Transverse colon (tissue), 4 donors: ENCODE results near the gene HIF1A. TPM values are rescaled to one million over a fixed set of nuclear protein-coding genes. Genes with fewer than 3 reads are reported as not detected.

Source experiments
- DNase-seq: peaks from one replicate; pipeline ENCODE4 v3.0.0-alpha.2; 2019
- H3K27ac ChIP-seq, 4 donors: fragments of 200-600 bp; sonication (generic); 2 replicates each; pipeline ENCODE4 v1.5.1; 2016 to 2018; ENCODE audit warnings: inconsistent platforms in 4 of 4
- H3K27me3 ChIP-seq: fragments of 200-600 bp; sonication (generic); 2 replicates; pipeline ENCODE4 v1.5.1; 2017; ENCODE audit warnings: inconsistent platforms
- H3K36me3 ChIP-seq, 4 donors: fragments of 200-600 bp; sonication (generic); 2 replicates each; pipeline ENCODE4 v1.5.1; 2017 to 2019; ENCODE audit warnings: inconsistent platforms in 4 of 4
- H3K4me1 ChIP-seq, 4 donors: fragments of 200-600 bp; sonication (generic); 2 replicates each; pipeline ENCODE4 v1.5.1; 2017 to 2020; ENCODE audit warnings: inconsistent platforms in 4 of 4
- H3K4me3 ChIP-seq, 4 donors: fragments of 200-600 bp; sonication (generic); 1 replicate in 1 of 4; 2 replicates in 3 of 4; pipeline versions ENCODE4 v1.5.1 to v1.6.1; 2017 to 2019; ENCODE audit warnings: inconsistent platforms in 4 of 4
- H3K9me3 ChIP-seq, 2 donors: fragments of 200-600 bp; sonication (generic); 2 replicates each; pipeline ENCODE4 v1.5.1; 2017 to 2019; ENCODE audit warnings: inconsistent platforms in 2 of 2
- CTCF ChIP-seq, 5 experiments: fragments of 200-600 bp in 3 of 5; fragments of 450-650 bp in 2 of 5; sonication (generic) in 3 of 5; IDR thresholded peaks; 1 replicate in 2 of 5; 2 replicates in 3 of 5; pipeline ENCODE4 v1.5.1; 2016 to 2017; ENCODE audit warnings: antibody characterized with exemption in 5 of 5, inconsistent platforms in 3 of 5, mild to moderate bottlenecking in 2 of 5, moderate library complexity in 1 of 5
- EP300 ChIP-seq: sonication (generic); formaldehyde crosslinking; IDR thresholded peaks from one replicate; pipeline ENCODE4 v1.6.1; 2017; ENCODE audit warnings: antibody characterized with exemption, low read depth
- POLR2A ChIP-seq: fragments of 450-650 bp; IDR thresholded peaks from one replicate; pipeline ENCODE4 v1.6.1; 2016; ENCODE audit warnings: antibody characterized with exemption, mild to moderate bottlenecking, moderate library complexity
- POLR2AphosphoS5 ChIP-seq, 3 donors: sonication (generic); formaldehyde crosslinking; IDR thresholded peaks; one replicate each; pipeline ENCODE4 v1.6.1; 2016; ENCODE audit warnings: antibody characterized with exemption in 3 of 3
- WGBS, 2 donors: methylation state at CpG; one replicate each; pipeline ENCODE4 v1.1.5; 2018; ENCODE audit warnings: low coverage in 1 of 2; 5-methylcytosine and 5-hydroxymethylcytosine counted together
- in situ Hi-C, 4 donors: fragments of 200-750 bp; cut with MboI; loops; one replicate each; pipeline versions ENCODE4 v1.15.0 to v1.15.1; 2017; ENCODE audit warnings: low sequenced_read_pairs in 3 of 4, low pct_ligation_motif_present in 1 of 4, low pct_unique_long_range_greater_than_20kb in 1 of 4
- intact Hi-C: fragments of 100-400 bp; cut with DNase I; formaldehyde crosslinking; loops from one replicate; pipeline ENCODE4 v1.15.1; 2023; ENCODE audit warnings: low total_unique reads
- total RNA-seq, 4 donors: library from RNA; depleted of rRNA; stranded (reverse); fragments of >200 nt; gene quantifications; one replicate each; pipeline ENCODE4 v1.1.0, GENCODE V29; 2016

Gene HIF1A
- total RNA-seq, 4 donors from 2014 or later: 27.9 to 103 (median 76.1) TPM

DNA sequence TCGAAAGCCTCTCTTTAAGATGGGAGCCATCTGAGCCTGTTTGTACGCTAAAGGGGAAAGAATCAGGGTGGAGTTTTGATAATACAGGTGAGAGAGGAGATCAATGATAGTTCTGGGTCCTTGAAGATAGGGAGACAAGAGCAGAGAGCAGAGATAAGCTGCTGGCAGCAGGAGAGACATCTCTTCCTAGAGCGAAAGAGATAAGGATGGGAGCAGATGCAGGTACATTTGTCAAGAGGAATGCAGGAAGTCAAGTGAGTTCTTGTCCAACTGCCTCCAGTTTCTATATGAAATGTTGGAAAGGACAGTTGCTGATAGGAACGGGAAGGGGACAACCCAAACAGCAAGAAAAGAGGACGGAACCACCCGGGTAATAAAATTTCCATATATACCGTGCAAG lies 24.7 kb upstream of the HIF1A start:
- 64 to 73% methylated on average over 7 of the region's 7 CpGs for WGBS, 2 donors
- in situ Hi-C loops: no loop called here

GRCh38 chr14:61671082-61671481 lies 24.2 kb upstream of the HIF1A start:
- in situ Hi-C loops: no loop called here
- Histone ChIP-seq H3K36me3 (no peaks in the 10 kb centered on the region), H3K27ac (peak overlapping the region in 3 of 4 donors; percentile 13 to 33 (median 31)), H3K27me3 (no peaks in the 10 kb centered on the region), H3K4me3 (no peak overlapping the region), H3K9me3 (no peaks in the 10 kb centered on the region), H3K4me1 (peaks cover 0 to 11% (median 4%) of the 10 kb centered on the region in 4 donors)
- WGBS, 2 donors: 55% methylated on average over 3 of the region's 3 CpGs
- intact Hi-C loops: no loop called here
- no peak for DNase-seq
- TF ChIP-seq POLR2A (no peak), CTCF (IDR thresholded peaks at IDR 0.05) (no peak), EP300 (no peak), POLR2AphosphoS5 (IDR thresholded peaks at IDR 0.05) (no peak)

More for the DNA sequence above, 24.7 kb upstream of the HIF1A start:
- H3K4me3 ChIP-seq: no peak overlapping the region
- DNase-seq: no peak
- peaks cover 0 to 11% (median 4%) of the 10 kb centered on the region in 4 donors for H3K4me1 ChIP-seq
- no peaks in the 10 kb centered on the region for H3K36me3 ChIP-seq
- H3K27me3 ChIP-seq: no peaks in the 10 kb centered on the region
- intact Hi-C loops: no loop called here
- no peaks in the 10 kb centered on the region for H3K9me3 ChIP-seq
- TF ChIP-seq POLR2A: no peak
- TF ChIP-seq CTCF (IDR thresholded peaks at IDR 0.05): no peak
- TF ChIP-seq EP300: no peak
- no peak for TF ChIP-seq POLR2AphosphoS5 (IDR thresholded peaks at IDR 0.05)
- peak overlapping the region; percentile 4 to 33 (median 18) for H3K27ac ChIP-seq

GRCh38 chr14:61672796-61673195 lies 22.5 kb upstream of the HIF1A start:
- in situ Hi-C loops (no loop called here), intact Hi-C loops (no loop called here)
- H3K27me3 ChIP-seq: no peaks in the 10 kb centered on the region
- no peak overlapping the region for H3K27ac ChIP-seq
- H3K4me1 ChIP-seq: peaks cover 0 to 8% (median 3%) of the 10 kb centered on the region in 4 donors
- H3K36me3 ChIP-seq: no peaks in the 10 kb centered on the region
- no peak for TF ChIP-seq EP300
- no peak for TF ChIP-seq POLR2A
- no peak for TF ChIP-seq CTCF (IDR thresholded peaks at IDR 0.05)
- no peak for TF ChIP-seq POLR2AphosphoS5 (IDR thresholded peaks at IDR 0.05)
- no peaks in the 10 kb centered on the region for H3K9me3 ChIP-seq
- no peak for DNase-seq
- WGBS, 2 donors: 73 to 81% methylated on average over 5 to 7 of the region's 7 CpGs
- H3K4me3 ChIP-seq: no peak overlapping the region

GRCh38 chr14:61673305-61673704 lies 22.0 kb upstream of the HIF1A start:
- DNase-seq: no peak
- no peak overlapping the region for H3K27ac ChIP-seq
- no peaks in the 10 kb centered on the region for H3K9me3 ChIP-seq
- intact Hi-C loops: no loop called here
- H3K4me3 ChIP-seq: no peak overlapping the region
- H3K4me1 ChIP-seq: peaks cover 0 to 4% (median under 1%) of the 10 kb centered on the region in 4 donors
- no peak for TF ChIP-seq POLR2A
- no peak for TF ChIP-seq POLR2AphosphoS5 (IDR thresholded peaks at IDR 0.05)
- no peaks in the 10 kb centered on the region for H3K36me3 ChIP-seq
- in situ Hi-C loops: no loop called here
- WGBS, 2 donors: 71 to 73% methylated on average over 5 of the region's 5 CpGs
- no peaks in the 10 kb centered on the region for H3K27me3 ChIP-seq

DNA sequence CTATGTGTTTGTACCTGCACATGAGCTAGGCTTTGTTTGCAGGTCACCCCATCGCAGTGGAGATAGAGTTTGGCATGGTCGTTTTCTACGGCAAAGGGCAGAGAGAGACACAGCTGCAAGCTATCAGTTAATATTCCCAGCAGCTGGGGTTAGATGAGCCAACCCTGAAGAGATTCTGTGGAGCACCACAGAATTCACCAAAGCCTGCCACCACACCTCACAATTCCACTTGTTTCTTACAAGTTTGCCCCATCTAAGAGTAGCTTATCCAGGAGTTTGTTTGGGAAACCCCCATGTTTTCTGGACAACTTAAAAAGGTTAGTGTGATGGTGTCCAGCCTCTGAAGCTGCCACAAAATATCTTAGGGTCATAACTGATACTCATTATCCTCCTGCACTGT lies 20.0 kb upstream of the HIF1A start:
- no peak for DNase-seq
- Histone ChIP-seq H3K27me3 (no peaks in the 10 kb centered on the region), H3K36me3 (no peaks in the 10 kb centered on the region), H3K27ac (no peak overlapping the region), H3K9me3 (no peaks in the 10 kb centered on the region), H3K4me1 (peaks cover 0 to 4% (median 0%) of the 10 kb centered on the region in 4 donors), H3K4me3 (no peak overlapping the region)
- intact Hi-C loops: no loop called here
- TF ChIP-seq EP300 (no peak), POLR2A (no peak), CTCF (IDR thresholded peaks at IDR 0.05) (no peak)
- in situ Hi-C loops: no loop called here
- WGBS, 2 donors: 90% methylated on average over 3 of the region's 3 CpGs; no CpG with 5 or more reads in 1 of the 2 donors
